K562 (cell line): Measurements from ENCODE around the gene TREH. TPM values are rescaled to one million over a fixed set of nuclear protein-coding genes. Genes with fewer than 3 reads are reported as not detected.

Experiments
- BACH1 ChIP-seq: fragments of 200-800 bp; sonication (Bioruptor generic); IDR thresholded peaks from 2 replicates; pipeline ENCODE4 v1.6.1; 2016; ENCODE audit warnings: missing genetic modification characterization, missing compliant biosample characterization
- BRD4 ChIP-seq: fragments of 200-600 bp; sonication (generic); IDR thresholded peaks from 2 replicates; pipeline ENCODE4 v1.6.1; 2017; ENCODE audit warnings: inconsistent platforms
- HDAC3 ChIP-seq: fragments of 450-650 bp; IDR thresholded peaks from 2 replicates; pipeline ENCODE4 v1.6.1; 2018; ENCODE audit warnings: borderline replicate concordance, mild to moderate bottlenecking, moderate library complexity; ENCODE audit not compliant: partially characterized antibody
- LEF1 ChIP-seq: fragments of 450-650 bp; IDR thresholded peaks from 2 replicates; pipeline ENCODE4 v1.6.1; 2016; ENCODE audit warnings: mild to moderate bottlenecking
- MAFG ChIP-seq: fragments of 450-650 bp; conservative IDR thresholded peaks from 2 replicates; pipeline ENCODE4 v1.6.1; 2016; ENCODE audit warnings: missing genetic modification characterization, missing compliant biosample characterization
- MTA2 ChIP-seq: fragments of 450-650 bp; IDR thresholded peaks from 2 replicates; pipeline ENCODE4 v1.6.1; 2016; ENCODE audit warnings: low read depth
- NBN ChIP-seq: fragments of 450-650 bp; IDR thresholded peaks from 2 replicates; pipeline ENCODE4 v1.6.1; 2016; ENCODE audit warnings: low read depth, mild to moderate bottlenecking
- NUFIP1 ChIP-seq: fragments of 450-650 bp; IDR thresholded peaks from 2 replicates; pipeline ENCODE4 v1.6.1; 2018; ENCODE audit not compliant: partially characterized antibody
- SFPQ ChIP-seq: fragments of 200-400 bp; formaldehyde crosslinking; IDR thresholded peaks from 2 replicates; pipeline ENCODE4 v1.6.1; 2017; ENCODE audit warnings: mild to moderate bottlenecking, low read depth, low read length, moderate library complexity
- SIN3A ChIP-seq, 2 experiments: fragments of 150-350 bp in 1 of 2; IDR thresholded peaks; 2 replicates each; pipeline ENCODE4 v1.6.1; 2011 to 2016; ENCODE audit warnings: borderline replicate concordance in 2 of 2, low read depth in 2 of 2, low read length in 2 of 2, mild to moderate bottlenecking in 2 of 2, moderate library complexity in 2 of 2; ENCODE audit not compliant: control insufficient read depth in 1 of 2
- SUPT5H ChIP-seq: fragments of 450-650 bp; IDR thresholded peaks from 2 replicates; pipeline ENCODE4 v1.6.1; 2016
- TAF7 ChIP-seq: fragments of 450-650 bp; IDR thresholded peaks from 2 replicates; pipeline ENCODE4 v1.6.1; 2016; ENCODE audit warnings: missing genetic modification characterization, missing compliant biosample characterization
- TBL1XR1 ChIP-seq, 2 experiments: IDR thresholded peaks; 2 replicates each; pipeline ENCODE4 v1.6.1; 2012; ENCODE audit warnings: improper control_type of control experiment in 2 of 2, low read length in 2 of 2, mild to moderate bottlenecking in 1 of 2
- TEAD2 ChIP-seq: fragments of 450-650 bp; IDR thresholded peaks from 2 replicates; pipeline ENCODE4 v1.6.1; 2016; ENCODE audit warnings: missing genetic modification characterization, control low read depth, missing compliant biosample characterization
- XRCC3 ChIP-seq: fragments of 450-650 bp; IDR thresholded peaks from 2 replicates; pipeline ENCODE4 v1.6.1; 2017; ENCODE audit warnings: mild to moderate bottlenecking, moderate library complexity
- ZNF75A ChIP-seq: fragments of 450-650 bp; formaldehyde crosslinking; IDR thresholded peaks from 2 replicates; pipeline ENCODE4 v1.4.0; 2020; ENCODE audit warnings: mild to moderate bottlenecking
- polyA plus RNA-seq, 8 experiments: library from polyadenylated mRNA; depleted of rRNA in 4 of 8; stranded (reverse) in 5 of 8; unstranded in 3 of 8; fragments of >200 nt; fragmentation: Nextera tagmentation in 2 of 8; fragmentation: Illumina TruSeq in 1 of 8; extraction: Ambion mirVana in 2 of 8; extraction: Trizol in 1 of 8; gene quantifications; 2 replicates each; pipeline versions ENCODE4 v1.2.1 to v1.2.3, GENCODE V29; 2011 to 2014; ENCODE audit warnings: inconsistent platforms in 1 of 8, missing spikeins in 1 of 8
- total RNA-seq, 7 experiments: library from RNA; depleted of rRNA in 6 of 7; stranded (reverse); fragments of >200 nt in 6 of 7; fragmentation: Illumina TruSeq in 2 of 7; extraction: Trizol in 2 of 7; gene quantifications; 2 replicates each; pipeline versions ENCODE4 v1.2.1 to v1.2.3, GENCODE V29; 2011 to 2021; ENCODE audit warnings: low replicate concordance in 1 of 7

Gene TREH
- total and polyA plus RNA-seq, 9 of the 15 experiments (the other 6 are each of a cell fraction or from before 2014, with no cell fraction given): 0.09 to 0.20 (median 0.11) TPM; not detected in 6

- TF ChIP-seq SFPQ (no peak), BRD4 (no peak), TBL1XR1 (IDR thresholded peaks at IDR 0.05; ENCODE audit: low read length in 2 of 2) (no peak), SUPT5H (0 out of 2 replicates have a peak, but pooled peaks have one; percentile 52), HDAC3 (no peak), TEAD2 (tag) (no peak), MTA2 (no peak), NUFIP1 (no peak), NBN (peak; percentile 59), ZNF75A (CRISPR knock-in tag) (no peak), MAFG (tag) (no peak), LEF1 (0 out of 2 replicates have a peak, but pooled peaks have one; percentile 30), XRCC3 (no peak), TAF7 (tag) (no peak), BACH1 (tag) (no peak), SIN3A (IDR thresholded peaks at IDR 0.05; ENCODE audit: borderline replicate concordance in 2 of 2, control insufficient read depth in 1 of 2, low read depth in 2 of 2, low read length in 2 of 2) (no peak)
Observed at GRCh38 chr11:118634431-118635236, 44.8 kb downstream of the TREH start (continued).
